ENCODE measurements around the gene BRD4.
A peak's percentile ranks its signal among the peaks of the same experiment; 100 is the strongest.

Gene BRD4

GRCh38 chr19:15197275-15197941 is 134.9 kb downstream of the BRD4 start:
- H3K27ac ChIP-seq = peak overlapping the region; percentile 98 to 99
- DNase-seq (ENCODE audit: low spot score) = no peak
- TF ChIP-seq CTCF (IDR thresholded peaks at IDR 0.05) = no peak
- peak overlapping the region; percentile 77 for H3K4me3 ChIP-seq

DNA sequence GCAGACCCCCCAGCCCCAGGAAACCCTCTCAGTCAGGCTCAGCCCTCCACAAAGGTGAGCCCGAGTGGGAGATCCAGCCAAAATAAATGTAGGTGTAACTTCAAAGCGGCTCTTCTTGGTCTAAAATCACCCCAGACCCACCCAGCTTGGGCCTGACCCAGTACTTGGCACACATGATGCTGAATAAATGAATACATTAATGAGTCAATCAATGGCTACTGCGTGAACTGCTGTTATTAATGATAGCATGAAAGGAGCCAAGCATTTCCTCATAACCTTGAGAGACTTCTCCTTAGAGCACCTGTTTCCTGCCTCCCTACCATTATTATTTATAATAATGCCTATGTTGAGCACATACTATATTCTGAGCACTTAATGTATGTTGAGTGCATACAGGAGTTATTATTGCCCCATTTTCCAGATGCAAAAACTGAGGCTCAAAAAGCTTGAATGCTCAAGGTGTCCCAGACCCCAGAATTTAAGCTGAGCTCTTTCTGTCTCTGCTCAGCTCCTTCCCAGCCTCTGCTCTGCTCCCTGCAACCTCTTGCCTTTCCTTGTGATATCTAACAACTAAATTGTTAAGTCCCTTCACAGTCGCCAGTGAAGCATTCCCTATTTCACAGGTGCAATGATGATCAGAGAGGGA is 135.9 kb downstream of the BRD4 start:
- DNase-seq (ENCODE audit: low spot score) = no peak
- no peak for TF ChIP-seq CTCF (IDR thresholded peaks at IDR 0.05)
- Histone ChIP-seq H3K4me3 (peak overlapping the region; percentile 77), H3K27ac (peak overlapping the region; percentile 98 to 99)

GRCh38 chr19:15195371-15196334 is 136.7 kb downstream of the BRD4 start:
- Histone ChIP-seq H3K4me3 (peak overlapping the region; percentile 77), H3K27ac (peak overlapping the region; percentile 98 to 99)
- TF ChIP-seq CTCF (IDR thresholded peaks at IDR 0.05) = no peak
- DNase-seq (ENCODE audit: low spot score) = peak; percentile 96

DNA sequence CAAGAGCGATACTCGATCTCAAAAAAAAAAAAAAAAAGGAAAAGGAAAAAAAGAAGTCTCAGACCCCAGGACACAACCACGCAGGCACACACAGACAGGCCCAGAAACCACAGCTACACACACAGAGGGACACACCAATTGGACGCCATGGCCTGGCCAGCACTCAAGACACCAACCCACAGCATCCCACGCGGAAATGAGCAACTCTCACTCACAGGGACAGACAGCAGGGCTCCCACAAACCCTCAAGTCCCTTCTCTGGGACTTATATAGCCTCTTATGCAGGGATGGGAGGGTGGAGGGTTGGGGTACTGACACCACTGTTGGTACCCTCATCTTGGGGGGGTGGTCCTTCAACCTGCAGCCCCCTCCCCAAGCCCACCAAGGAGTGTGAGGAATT is 137.4 kb downstream of the BRD4 start:
- peak overlapping the region; percentile 77 for H3K4me3 ChIP-seq
- H3K27ac ChIP-seq = peak overlapping the region; percentile 98 to 99
- no peak for TF ChIP-seq CTCF (IDR thresholded peaks at IDR 0.05)
- DNase-seq (ENCODE audit: low spot score) = no peak

DNA sequence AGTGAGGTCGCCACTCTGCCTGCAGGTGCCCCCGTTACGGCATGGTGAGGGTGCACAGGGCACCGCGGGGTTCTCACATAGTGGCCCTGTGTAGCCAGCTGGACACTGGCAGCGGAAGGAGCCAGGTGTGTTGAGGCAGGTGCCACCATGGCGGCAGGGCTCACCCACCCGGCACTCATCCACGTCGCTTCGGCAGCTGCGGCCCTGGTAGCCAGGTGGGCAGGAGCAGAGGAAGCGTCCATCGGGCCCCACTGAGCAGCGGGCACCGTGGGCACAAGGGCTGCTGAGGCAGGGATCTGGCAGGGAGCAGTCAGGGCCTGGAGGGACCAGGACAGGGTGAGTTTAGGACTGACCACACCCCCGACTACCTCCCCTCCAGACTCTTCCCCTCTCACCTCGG is 140.4 kb downstream of the BRD4 start:
- Histone ChIP-seq H3K4me3 (no peak overlapping the region), H3K27ac (peak overlapping the region; percentile 44 to 55)

GRCh38 chr19:15191514-15191913 is 140.8 kb downstream of the BRD4 start:
- no peak for DNase-seq (ENCODE audit: low spot score)
- TF ChIP-seq CTCF (IDR thresholded peaks at IDR 0.05) = no peak
- no peak overlapping the region for H3K4me3 ChIP-seq
- H3K27ac ChIP-seq = peak overlapping the region; percentile 44 to 55

More for the DNA sequence above, 140.4 kb downstream of the BRD4 start:
- TF ChIP-seq CTCF (IDR thresholded peaks at IDR 0.05) = no peak
- no peak for DNase-seq (ENCODE audit: low spot score)

Data from coronary artery (tissue), 2 donors.